GM23338 (cell line): ENCODE results near the gene HMX2. TPM values are rescaled to one million over a fixed set of nuclear protein-coding genes. Genes with fewer than 3 reads are reported as not detected.

Source experiments
- ATAC-seq: fragments of 200-7000 bp; cut with Tn5 transposase; 3 replicates; pipeline ENCODE4 v1.9.1; 2020
- DNase-seq: peaks from one replicate; pipeline ENCODE4 v3.0.0-alpha.2; 2015; ENCODE audit warnings: low spot score
- H2AFZ ChIP-seq: fragments of 200-600 bp; sonication (generic); 2 replicates; pipeline ENCODE4 v1.8.0; 2016; ENCODE audit warnings: antibody characterized with exemption, mild to moderate bottlenecking, moderate library complexity
- H3F3A ChIP-seq: fragments of 200-600 bp; sonication (generic); replicated peaks from 2 replicates; pipeline ENCODE4 v1.8.0; 2017; ENCODE audit warnings: antibody characterized with exemption, mixed run types, low read depth
- H3K27ac ChIP-seq: fragments of 200-600 bp; sonication (generic); 2 replicates; pipeline ENCODE4 v1.6.1; 2016; ENCODE audit warnings: low read depth
- H3K27me3 ChIP-seq: fragments of 200-600 bp; sonication (generic); 2 replicates; pipeline ENCODE4 v1.8.0; 2016; ENCODE audit warnings: mild to moderate bottlenecking, mixed run types, moderate library complexity; ENCODE audit not compliant: insufficient read depth
- H3K36me3 ChIP-seq: fragments of 200-600 bp; sonication (generic); 2 replicates; pipeline ENCODE4 v1.8.0; 2016; ENCODE audit warnings: mild to moderate bottlenecking; ENCODE audit not compliant: insufficient read depth
- H3K4me1 ChIP-seq: fragments of 200-600 bp; sonication (generic); 2 replicates; pipeline ENCODE4 v1.8.0; 2016; ENCODE audit warnings: mild to moderate bottlenecking, moderate library complexity; ENCODE audit not compliant: insufficient read depth
- H3K4me2 ChIP-seq: fragments of 200-600 bp; sonication (generic); 2 replicates; pipeline ENCODE4 v1.7.1; 2017; ENCODE audit warnings: mixed run types
- H3K4me3 ChIP-seq: fragments of 200-600 bp; sonication (generic); 2 replicates; pipeline ENCODE4 v1.6.1; 2016; ENCODE audit warnings: mixed run types
- H3K79me2 ChIP-seq: fragments of 200-600 bp; sonication (generic); replicated peaks from 2 replicates; pipeline ENCODE4 v1.8.0; 2017; ENCODE audit warnings: mild to moderate bottlenecking; ENCODE audit not compliant: insufficient read depth
- H3K9me2 ChIP-seq: fragments of 200-600 bp; sonication (generic); 2 replicates; pipeline ENCODE4 v1.8.0; 2017; ENCODE audit not compliant: insufficient read depth
- H4K20me1 ChIP-seq: fragments of 200-600 bp; sonication (generic); replicated peaks from 2 replicates; pipeline ENCODE4 v1.8.0; 2017; ENCODE audit warnings: mild to moderate bottlenecking; ENCODE audit not compliant: insufficient read depth
- H3K27ac Mint-ChIP-seq: 2 replicates; pipeline ENCODE4 v1.8.0; 2020; ENCODE audit warnings: inconsistent platforms, mild to moderate bottlenecking, moderate library complexity, mixed read lengths
- H3K27me3 Mint-ChIP-seq: 3 replicates; pipeline ENCODE4 v1.8.0; 2022; ENCODE audit warnings: low read depth, mild to moderate bottlenecking, moderate library complexity, mixed read lengths, inconsistent platforms; ENCODE audit not compliant: insufficient read depth, poor library complexity
- H3K36me3 Mint-ChIP-seq: 3 replicates; pipeline ENCODE4 v1.8.0; 2021; ENCODE audit warnings: low read depth, mild to moderate bottlenecking, inconsistent platforms, moderate library complexity, mixed read lengths
- H3K4me1 Mint-ChIP-seq: 3 replicates; pipeline ENCODE4 v1.8.0; 2020; ENCODE audit warnings: mild to moderate bottlenecking, inconsistent platforms, mixed read lengths
- H3K4me3 Mint-ChIP-seq: 3 replicates; pipeline ENCODE4 v1.8.0; 2021; ENCODE audit warnings: moderate library complexity, mild to moderate bottlenecking, inconsistent platforms, mixed read lengths
- H3K9me3 Mint-ChIP-seq: 3 replicates; pipeline ENCODE4 v1.8.0; 2020; ENCODE audit warnings: moderate library complexity, mild to moderate bottlenecking, inconsistent platforms, mixed read lengths
- CREB1 ChIP-seq: fragments of 250-450 bp; sonication (Bioruptor Pico); IDR thresholded peaks from 2 replicates; pipeline ENCODE4 v1.5.0; 2020; ENCODE audit warnings: low read depth, mild to moderate bottlenecking, moderate library complexity
- EZH2 ChIP-seq: fragments of 200-600 bp; sonication (generic); IDR thresholded peaks from one replicate; pipeline ENCODE4 v1.8.0; 2017; ENCODE audit warnings: antibody characterized with exemption, mild to moderate bottlenecking, low read depth; ENCODE audit not compliant: unreplicated experiment
- EZH2phosphoT487 ChIP-seq: fragments of 200-600 bp; sonication (generic); IDR thresholded peaks from one replicate; pipeline ENCODE4 v1.8.1; 2018; ENCODE audit warnings: antibody characterized with exemption; ENCODE audit not compliant: unreplicated experiment
- JUNB ChIP-seq: IDR thresholded peaks from one replicate; pipeline ENCODE4 v1.6.1; 2016; ENCODE audit warnings: antibody characterized with exemption; ENCODE audit not compliant: unreplicated experiment
- NANOG ChIP-seq: IDR thresholded peaks from 2 replicates; pipeline ENCODE4 v1.6.1; 2016; ENCODE audit warnings: antibody characterized with exemption, borderline replicate concordance
- POLR2AphosphoS5 ChIP-seq: IDR thresholded peaks from 2 replicates; pipeline ENCODE4 v1.6.1; 2016; ENCODE audit warnings: antibody characterized with exemption, low read depth
- ZNF114 ChIP-seq: fragments of 250-450 bp; sonication (Bioruptor Pico); IDR thresholded peaks from 2 replicates; pipeline ENCODE4 v1.5.0; 2020; ENCODE audit warnings: mild to moderate bottlenecking, moderate library complexity
- polyA plus RNA-seq: library from polyadenylated mRNA; unstranded; fragments of >200 nt; fragmentation: Nextera tagmentation; extraction: Ambion mirVana; gene quantifications from 2 replicates; pipeline ENCODE4 v1.2.1, GENCODE V29; 2016
- total RNA-seq: library from RNA; depleted of rRNA; stranded (reverse); fragments of >200 nt; shearing (Covaris generic); gene quantifications from 2 replicates; pipeline ENCODE4 v1.2.3, GENCODE V29; 2014
- TF ChIP-seq, protein P1 (sequence below): IDR thresholded peaks from one replicate; pipeline ENCODE4 v1.6.1; 2018; ENCODE audit warnings: antibody characterized with exemption; ENCODE audit not compliant: unreplicated experiment
- TF ChIP-seq, protein P2 (sequence below): IDR thresholded peaks from 2 replicates; pipeline ENCODE4 v1.6.1; 2016; ENCODE audit warnings: antibody characterized with exemption
- TF ChIP-seq, protein P3 (sequence below), 2 experiments: fragments of 200-600 bp in 1 of 2; sonication (generic) in 1 of 2; conservative IDR thresholded peaks; 2 replicates each; pipeline versions ENCODE4 v1.5.1 to v1.6.1; 2016 to 2017; ENCODE audit warnings: antibody characterized with exemption in 2 of 2, low read depth in 2 of 2, mild to moderate bottlenecking in 2 of 2, moderate library complexity in 1 of 2

The HMX2 gene
- total and polyA plus RNA-seq, 2 experiments from 2014 or later: 2.6 to 3.4 TPM

- TF ChIP-seq, protein P1, sequence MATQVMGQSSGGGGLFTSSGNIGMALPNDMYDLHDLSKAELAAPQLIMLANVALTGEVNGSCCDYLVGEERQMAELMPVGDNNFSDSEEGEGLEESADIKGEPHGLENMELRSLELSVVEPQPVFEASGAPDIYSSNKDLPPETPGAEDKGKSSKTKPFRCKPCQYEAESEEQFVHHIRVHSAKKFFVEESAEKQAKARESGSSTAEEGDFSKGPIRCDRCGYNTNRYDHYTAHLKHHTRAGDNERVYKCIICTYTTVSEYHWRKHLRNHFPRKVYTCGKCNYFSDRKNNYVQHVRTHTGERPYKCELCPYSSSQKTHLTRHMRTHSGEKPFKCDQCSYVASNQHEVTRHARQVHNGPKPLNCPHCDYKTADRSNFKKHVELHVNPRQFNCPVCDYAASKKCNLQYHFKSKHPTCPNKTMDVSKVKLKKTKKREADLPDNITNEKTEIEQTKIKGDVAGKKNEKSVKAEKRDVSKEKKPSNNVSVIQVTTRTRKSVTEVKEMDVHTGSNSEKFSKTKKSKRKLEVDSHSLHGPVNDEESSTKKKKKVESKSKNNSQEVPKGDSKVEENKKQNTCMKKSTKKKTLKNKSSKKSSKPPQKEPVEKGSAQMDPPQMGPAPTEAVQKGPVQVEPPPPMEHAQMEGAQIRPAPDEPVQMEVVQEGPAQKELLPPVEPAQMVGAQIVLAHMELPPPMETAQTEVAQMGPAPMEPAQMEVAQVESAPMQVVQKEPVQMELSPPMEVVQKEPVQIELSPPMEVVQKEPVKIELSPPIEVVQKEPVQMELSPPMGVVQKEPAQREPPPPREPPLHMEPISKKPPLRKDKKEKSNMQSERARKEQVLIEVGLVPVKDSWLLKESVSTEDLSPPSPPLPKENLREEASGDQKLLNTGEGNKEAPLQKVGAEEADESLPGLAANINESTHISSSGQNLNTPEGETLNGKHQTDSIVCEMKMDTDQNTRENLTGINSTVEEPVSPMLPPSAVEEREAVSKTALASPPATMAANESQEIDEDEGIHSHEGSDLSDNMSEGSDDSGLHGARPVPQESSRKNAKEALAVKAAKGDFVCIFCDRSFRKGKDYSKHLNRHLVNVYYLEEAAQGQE: no peak
These were observed 12.5 kb downstream of the HMX2 start (continued) for GRCh38 chr10:123160311-123160980.

DNA sequence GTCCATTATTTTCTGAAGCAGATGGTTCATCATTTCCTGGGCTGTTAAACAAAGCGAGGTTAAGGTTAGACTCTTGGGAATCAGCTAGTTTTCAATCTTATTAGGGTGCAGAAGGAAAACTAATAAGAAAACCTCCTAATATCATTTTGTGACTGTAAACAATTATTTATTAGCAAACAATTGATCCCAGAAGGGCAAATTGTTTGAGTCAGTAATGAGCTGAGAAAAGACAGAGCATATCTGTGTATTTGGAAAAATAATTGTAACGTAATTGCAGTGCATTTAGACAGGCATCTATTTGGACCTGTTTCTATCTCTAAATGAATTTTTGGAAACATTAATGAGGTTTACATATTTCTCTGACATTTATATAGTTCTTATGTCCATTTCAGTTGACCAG lies 16.4 kb downstream of the HMX2 start:
- peaks cover 33% of the 10 kb centered on the region for H3K36me3 ChIP-seq
- no peak for ATAC-seq
- no peaks in the 10 kb centered on the region for H3K4me1 ChIP-seq
- Mint-ChIP-seq H3K9me3 (no peaks in the 10 kb centered on the region), H3K27ac (no peak overlapping the region), H3K4me1 (no peaks in the 10 kb centered on the region), H3K36me3 (peaks cover 85% of the 10 kb centered on the region), H3K27me3 (no peaks in the 10 kb centered on the region), H3K4me3 (no peak overlapping the region)
- no peak overlapping the region for H3K4me2 ChIP-seq
- H3K27ac ChIP-seq: no peak overlapping the region
- H2AFZ ChIP-seq: no peak overlapping the region
- H4K20me1 ChIP-seq: peaks cover 70% of the 10 kb centered on the region
- peaks cover 97% of the 10 kb centered on the region for H3K79me2 ChIP-seq
- no peaks in the 10 kb centered on the region for H3K9me2 ChIP-seq
- no peak overlapping the region for H3K4me3 ChIP-seq
- DNase-seq: no peak
- H3F3A ChIP-seq: no peaks in the 10 kb centered on the region
- TF ChIP-seq, protein P1: no peak
- no peak for TF ChIP-seq ZNF114
- no peak for TF ChIP-seq NANOG
- TF ChIP-seq EZH2phosphoT487: no peak
- no peak for TF ChIP-seq CREB1 (CRISPR knock-in tag)
- TF ChIP-seq POLR2AphosphoS5: no peak
- no peak for TF ChIP-seq EZH2
- no peak for TF ChIP-seq JUNB
- TF ChIP-seq, protein P2, sequence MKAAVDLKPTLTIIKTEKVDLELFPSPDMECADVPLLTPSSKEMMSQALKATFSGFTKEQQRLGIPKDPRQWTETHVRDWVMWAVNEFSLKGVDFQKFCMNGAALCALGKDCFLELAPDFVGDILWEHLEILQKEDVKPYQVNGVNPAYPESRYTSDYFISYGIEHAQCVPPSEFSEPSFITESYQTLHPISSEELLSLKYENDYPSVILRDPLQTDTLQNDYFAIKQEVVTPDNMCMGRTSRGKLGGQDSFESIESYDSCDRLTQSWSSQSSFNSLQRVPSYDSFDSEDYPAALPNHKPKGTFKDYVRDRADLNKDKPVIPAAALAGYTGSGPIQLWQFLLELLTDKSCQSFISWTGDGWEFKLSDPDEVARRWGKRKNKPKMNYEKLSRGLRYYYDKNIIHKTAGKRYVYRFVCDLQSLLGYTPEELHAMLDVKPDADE: no peak
- TF ChIP-seq, protein P3, sequence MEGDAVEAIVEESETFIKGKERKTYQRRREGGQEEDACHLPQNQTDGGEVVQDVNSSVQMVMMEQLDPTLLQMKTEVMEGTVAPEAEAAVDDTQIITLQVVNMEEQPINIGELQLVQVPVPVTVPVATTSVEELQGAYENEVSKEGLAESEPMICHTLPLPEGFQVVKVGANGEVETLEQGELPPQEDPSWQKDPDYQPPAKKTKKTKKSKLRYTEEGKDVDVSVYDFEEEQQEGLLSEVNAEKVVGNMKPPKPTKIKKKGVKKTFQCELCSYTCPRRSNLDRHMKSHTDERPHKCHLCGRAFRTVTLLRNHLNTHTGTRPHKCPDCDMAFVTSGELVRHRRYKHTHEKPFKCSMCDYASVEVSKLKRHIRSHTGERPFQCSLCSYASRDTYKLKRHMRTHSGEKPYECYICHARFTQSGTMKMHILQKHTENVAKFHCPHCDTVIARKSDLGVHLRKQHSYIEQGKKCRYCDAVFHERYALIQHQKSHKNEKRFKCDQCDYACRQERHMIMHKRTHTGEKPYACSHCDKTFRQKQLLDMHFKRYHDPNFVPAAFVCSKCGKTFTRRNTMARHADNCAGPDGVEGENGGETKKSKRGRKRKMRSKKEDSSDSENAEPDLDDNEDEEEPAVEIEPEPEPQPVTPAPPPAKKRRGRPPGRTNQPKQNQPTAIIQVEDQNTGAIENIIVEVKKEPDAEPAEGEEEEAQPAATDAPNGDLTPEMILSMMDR (conservative IDR thresholded peaks at IDR 0.05; ENCODE audit: low read depth in 2 of 2): no peak
- H3K27me3 ChIP-seq: no peaks in the 10 kb centered on the region
